Fibroblast of pulmonary artery (primary cell): ENCODE measurements around the gene TMEM164.

Experiments
- DNase-seq: peaks from one replicate; pipeline ENCODE4 v3.0.0-alpha.2; 2010; ENCODE audit warnings: low read depth
- H3K4me3 ChIP-seq: replicated peaks from 2 replicates; pipeline ENCODE4 v1.5.1; 2011; ENCODE audit warnings: low read depth, mild to moderate bottlenecking, control low read depth, low read length, moderate library complexity
- TF ChIP-seq, protein P1 (sequence below): IDR thresholded peaks from 2 replicates; pipeline ENCODE4 v1.5.1; 2011; ENCODE audit warnings: mild to moderate bottlenecking, control low read depth, low read length, inconsistent platforms; ENCODE audit errors: missing control alignments

The TMEM164 gene

DNA sequence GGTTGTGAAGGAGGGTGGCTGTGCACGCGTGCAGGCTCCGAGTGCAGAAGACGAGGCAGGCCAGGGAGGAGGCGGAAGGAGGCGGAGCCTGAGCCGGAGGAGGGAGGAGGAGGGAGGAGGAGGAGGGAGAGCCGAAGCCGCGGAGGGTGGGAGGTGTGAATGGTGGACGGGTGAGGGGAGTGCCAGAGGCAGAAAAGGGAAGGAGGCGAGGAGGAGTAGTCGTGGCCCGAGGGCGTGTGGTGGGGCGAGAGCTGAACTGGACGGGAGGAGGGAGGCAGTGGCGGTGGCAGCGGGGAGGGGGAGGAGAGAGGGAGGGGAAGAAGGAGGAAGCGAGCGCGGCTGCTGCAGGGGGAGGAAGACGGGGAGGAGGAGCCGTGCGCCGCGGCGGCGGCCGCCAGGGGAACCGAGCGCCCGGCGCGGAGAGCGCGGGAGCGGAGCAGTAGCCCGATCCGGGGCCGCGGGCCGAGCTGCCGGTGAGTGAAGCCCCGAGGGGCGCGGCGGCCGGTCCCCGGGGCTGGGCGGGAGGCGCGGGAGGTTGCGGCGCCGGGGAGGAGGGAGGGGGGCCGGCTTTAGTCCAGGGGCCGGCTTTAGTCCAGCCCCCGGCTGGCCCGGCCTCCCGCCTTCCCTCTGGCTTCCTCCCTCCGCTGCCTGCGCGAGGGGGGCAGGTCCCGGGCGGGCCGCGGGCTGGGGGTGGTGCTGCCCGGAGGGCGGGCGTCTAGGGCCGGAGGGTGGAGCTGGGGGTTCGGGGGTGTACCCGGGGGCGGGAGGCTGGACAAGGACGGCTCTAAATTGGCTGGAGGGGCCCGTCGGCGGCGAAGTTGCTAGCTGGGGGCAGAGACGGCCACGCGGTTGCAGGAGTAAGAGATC lies at the start of gene TMEM164:
TSS of gene TMEM164 (plus strand) at position 815 of the 867 bp plus-strand sequence. CDS start 661 bp downstream, outside the sequence.
- DNase-seq: peak; percentile 84
- H3K4me3 ChIP-seq: peak within 1 kb of the TSS; percentile 65
- TF ChIP-seq, protein P1, sequence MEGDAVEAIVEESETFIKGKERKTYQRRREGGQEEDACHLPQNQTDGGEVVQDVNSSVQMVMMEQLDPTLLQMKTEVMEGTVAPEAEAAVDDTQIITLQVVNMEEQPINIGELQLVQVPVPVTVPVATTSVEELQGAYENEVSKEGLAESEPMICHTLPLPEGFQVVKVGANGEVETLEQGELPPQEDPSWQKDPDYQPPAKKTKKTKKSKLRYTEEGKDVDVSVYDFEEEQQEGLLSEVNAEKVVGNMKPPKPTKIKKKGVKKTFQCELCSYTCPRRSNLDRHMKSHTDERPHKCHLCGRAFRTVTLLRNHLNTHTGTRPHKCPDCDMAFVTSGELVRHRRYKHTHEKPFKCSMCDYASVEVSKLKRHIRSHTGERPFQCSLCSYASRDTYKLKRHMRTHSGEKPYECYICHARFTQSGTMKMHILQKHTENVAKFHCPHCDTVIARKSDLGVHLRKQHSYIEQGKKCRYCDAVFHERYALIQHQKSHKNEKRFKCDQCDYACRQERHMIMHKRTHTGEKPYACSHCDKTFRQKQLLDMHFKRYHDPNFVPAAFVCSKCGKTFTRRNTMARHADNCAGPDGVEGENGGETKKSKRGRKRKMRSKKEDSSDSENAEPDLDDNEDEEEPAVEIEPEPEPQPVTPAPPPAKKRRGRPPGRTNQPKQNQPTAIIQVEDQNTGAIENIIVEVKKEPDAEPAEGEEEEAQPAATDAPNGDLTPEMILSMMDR: no peak

DNA sequence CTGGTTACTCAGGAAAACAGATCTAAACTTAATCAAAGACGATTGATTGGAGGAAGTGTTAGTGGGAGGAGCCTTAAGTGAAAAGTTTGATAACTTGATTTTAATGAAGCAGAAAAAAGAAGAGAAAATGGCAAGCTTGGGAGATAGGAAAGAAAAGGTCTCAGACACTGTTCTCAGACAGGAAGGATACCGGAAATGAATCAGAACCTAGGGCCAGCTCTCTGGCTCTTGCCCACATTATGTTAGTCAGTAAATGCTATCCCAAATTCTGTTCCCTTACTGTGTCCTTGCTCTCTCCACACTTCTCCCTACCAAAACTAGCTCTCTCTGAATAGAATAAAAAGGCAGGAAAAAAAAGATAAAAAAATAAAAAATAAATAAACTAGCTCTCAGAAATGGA lies 48.6 kb upstream of the TMEM164 start:
- peak; percentile 72 for DNase-seq
- no peak overlapping the region for H3K4me3 ChIP-seq
- TF ChIP-seq, protein P1: no peak

DNA sequence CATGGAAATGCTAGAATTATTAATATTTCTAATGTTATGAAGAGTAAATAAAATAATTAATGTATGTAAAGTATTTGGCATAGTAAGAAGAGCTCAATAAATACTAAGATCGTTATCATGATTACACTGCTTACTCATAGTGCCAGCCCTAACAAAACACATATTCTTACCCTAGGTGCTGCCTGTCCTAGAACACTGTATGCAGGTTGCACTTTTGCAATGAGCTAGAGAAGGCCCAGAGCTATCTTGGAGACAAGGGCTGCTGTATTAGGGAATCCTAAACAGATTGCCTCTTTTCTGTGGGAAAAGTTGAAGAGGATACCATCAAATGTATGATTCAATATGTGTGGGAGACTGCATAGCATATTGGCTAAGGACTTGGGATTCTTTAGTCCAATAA lies 48.0 kb upstream of the TMEM164 start:
- H3K4me3 ChIP-seq: no peak overlapping the region
- TF ChIP-seq, protein P1: no peak
- DNase-seq: no peak

DNA sequence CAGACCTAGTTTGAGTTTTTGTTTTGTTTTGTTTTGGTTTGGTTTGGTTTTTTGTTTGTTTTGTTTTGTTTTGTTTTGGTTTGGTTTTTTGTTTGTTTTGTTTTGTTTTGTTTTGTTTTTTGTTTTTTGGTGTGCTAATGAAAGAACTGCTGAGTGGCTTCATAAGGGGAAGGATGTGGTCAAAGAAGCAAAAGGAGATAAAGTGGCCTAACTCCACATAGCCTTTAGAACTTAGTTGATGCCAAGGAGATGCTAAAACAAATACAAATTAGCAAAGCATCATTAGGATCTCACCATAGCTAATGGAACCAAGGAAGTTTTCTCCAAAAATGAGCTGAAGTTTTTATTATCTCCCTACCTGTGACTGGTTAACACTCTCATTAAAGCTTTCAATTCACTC lies 44.6 kb upstream of the TMEM164 start:
- H3K4me3 ChIP-seq: no peak overlapping the region
- TF ChIP-seq, protein P1: no peak
- DNase-seq: no peak

DNA sequence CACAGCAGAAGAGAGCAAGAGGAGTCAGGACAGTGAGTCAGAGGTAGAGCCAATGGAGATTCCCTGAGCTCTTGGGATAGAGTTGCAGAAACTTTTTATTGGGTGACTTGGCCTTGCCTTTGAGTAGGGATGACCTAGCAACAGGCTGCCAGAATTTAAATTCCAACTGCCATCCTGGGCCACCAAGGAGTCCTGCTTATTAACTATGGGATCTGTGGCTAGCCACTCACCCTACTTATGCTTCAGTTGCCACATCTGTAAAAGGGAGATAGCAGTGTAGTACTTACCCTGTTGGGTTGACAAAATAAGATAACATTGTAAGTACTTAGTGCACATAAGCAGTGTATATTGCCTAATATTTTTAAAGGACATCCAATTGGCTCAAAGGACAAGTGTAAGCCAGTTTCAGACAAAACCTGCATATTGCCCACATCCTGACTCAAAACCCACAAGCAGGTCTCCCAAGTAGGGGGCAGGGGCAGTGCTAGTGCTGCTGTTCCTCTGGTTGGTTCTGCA lies 43.5 kb upstream of the TMEM164 start:
- no peak overlapping the region for H3K4me3 ChIP-seq
- no peak for DNase-seq
- TF ChIP-seq, protein P1: no peak

DNA sequence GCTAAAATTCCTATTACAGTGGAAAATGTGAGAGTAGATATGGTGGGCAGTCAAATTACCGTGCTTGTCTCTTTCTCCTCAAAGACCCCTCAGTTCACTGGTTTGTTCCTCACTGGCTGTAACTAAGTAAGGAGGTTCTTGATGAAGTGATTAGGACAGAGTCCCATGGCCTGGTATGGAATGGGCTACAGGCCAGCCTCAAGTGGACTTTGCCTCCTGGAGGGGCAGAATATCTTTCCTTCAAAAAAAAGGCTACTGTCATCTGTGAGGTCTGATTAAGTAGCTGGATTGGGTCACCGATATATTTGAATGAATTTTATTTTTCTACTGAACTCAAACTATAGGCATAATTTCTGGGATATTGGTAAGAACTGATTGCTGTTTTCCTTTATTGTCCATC lies 38.5 kb upstream of the TMEM164 start:
- TF ChIP-seq, protein P1: no peak
- no peak for DNase-seq
- H3K4me3 ChIP-seq: no peak overlapping the region
